Measurements from ENCODE around the gene SERF2.
"Not testable (repeated sequence)": the region's sequence is repeated elsewhere in the genome, so short reads cannot be mapped to it uniquely, and the experiment has no call there.

The SERF2 gene

DNA sequence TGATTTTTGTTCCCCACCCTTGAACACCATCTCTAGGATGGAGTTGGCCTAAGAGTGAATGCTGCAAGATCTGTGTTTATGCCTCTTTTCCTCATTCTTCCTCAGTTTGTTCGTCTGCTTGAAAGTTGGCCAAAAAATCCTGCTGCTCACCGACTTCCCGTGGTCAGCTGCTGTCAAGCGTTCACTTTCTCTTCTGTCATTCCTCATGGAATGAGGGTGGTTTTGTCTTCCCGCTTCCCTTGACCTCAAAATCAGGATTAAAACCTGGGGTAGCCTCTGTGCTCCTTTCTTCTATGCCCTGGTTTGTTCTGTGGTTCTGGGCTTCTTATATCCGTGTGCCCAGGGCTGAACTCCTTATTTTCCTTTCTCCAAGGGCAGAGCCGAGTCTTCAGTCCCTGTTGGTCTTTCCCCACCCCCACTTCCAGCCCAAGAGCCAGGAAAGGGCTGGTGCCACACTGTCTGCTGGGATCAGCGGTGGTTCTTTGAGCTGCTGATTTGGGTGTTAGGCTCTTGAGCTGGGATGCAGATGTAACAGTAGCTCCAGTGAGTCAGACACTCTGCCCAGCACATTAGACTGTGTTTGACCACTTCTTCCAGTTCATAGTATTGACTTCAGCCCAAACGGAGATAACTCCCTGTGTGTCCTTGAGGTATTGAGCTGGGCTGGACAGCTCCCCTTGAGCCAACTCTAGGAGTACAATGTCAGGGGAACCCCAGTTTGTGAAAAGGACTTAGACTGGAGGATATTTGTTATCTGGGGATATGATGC lies 2.3 kb downstream of the SERF2 start:
- no peak for DNase-seq (ENCODE audit: low read depth)

- no peak for DNase-seq (ENCODE audit: low read depth)
Measured at GRCh38 chr15:43795197-43795596, 3.1 kb downstream of the SERF2 start.

- no peak for DNase-seq (ENCODE audit: low read depth)
Measured at GRCh38 chr15:43795997-43796396, 3.9 kb downstream of the SERF2 start.

GRCh38 chr15:43796566-43796965 lies 4.4 kb downstream of the SERF2 start:
- no peak for DNase-seq (ENCODE audit: low read depth)

DNA sequence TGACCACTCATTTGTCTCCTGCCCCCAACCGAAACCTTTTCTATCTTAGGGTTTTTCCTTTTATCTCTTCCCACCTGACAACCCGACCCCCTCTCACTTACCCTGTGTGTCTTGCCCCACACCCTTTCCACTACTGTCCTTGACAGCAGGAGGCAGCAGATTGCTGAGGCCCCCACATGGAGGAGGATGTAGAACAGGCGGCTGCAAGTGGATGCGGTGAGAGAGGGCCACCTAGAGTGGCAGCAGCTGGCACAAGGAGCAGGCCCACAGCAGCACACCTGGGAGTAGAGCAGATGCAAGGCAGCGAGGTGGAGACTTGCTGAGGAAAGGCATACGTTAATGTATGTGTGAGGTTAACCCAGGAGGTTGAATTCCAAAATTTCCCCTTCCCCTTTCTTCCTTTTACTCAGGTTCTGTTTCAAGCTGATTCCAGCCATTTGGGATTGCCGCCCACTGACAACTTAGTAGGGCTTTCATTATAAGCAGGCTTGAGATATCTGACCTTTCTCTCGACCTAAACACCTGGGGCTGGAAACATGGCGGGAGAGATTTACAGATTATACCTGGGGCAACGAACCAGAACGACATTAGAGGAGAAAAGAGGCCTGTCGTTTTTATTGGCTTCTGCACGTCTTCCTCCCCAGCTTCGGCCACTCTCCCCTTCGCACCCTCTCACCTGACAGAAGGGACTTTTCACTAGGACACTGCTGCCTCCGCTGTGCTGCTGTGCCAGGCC lies 7.3 kb downstream of the SERF2 start:
- DNase-seq (ENCODE audit: low read depth): no peak

DNA sequence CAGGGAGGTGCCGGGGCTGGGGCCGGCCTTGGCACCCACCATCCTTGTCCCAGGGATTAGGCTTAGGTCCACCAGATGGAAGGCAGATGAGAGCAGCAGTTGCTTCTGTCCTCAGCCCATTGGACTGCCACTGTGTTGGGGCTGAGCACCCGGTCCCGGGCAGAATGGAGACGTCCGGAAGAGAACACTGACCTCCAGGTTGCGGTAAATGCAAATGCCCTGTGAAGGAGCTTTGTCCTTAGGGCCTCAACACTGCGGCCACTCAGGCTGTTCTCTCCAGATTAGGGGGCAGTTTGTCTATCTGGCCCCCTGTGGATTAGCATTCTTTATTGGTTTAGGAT lies 7.8 kb downstream of the SERF2 start, which contains the start of gene SERINC4:
SERINC4 (minus strand) TSS at position 276 of the 341 bp plus-strand sequence; CDS start at position 42, 234 bp downstream.
- no peak for DNase-seq (ENCODE audit: low read depth)

- peak; percentile 60 for DNase-seq (ENCODE audit: low read depth)
Measured at GRCh38 chr15:43800286-43801141, 8.4 kb downstream of the SERF2 start, which contains the start of gene HYPK. Gene HYPK (plus strand): TSS chr15:43800599. CDS start chr15:43800623, 24 bp downstream.

GRCh38 chr15:43802676-43803075 lies 10.6 kb downstream of the SERF2 start:
- DNase-seq (ENCODE audit: low read depth): not testable (repeated sequence)

GRCh38 chr15:43808435-43808950 lies 16.4 kb downstream of the SERF2 start:
- DNase-seq (ENCODE audit: low read depth): no peak

- DNase-seq (ENCODE audit: low read depth): no peak
Measured at GRCh38 chr15:43808960-43809678, 17.0 kb downstream of the SERF2 start.

GRCh38 chr15:43815064-43815463 lies 22.9 kb downstream of the SERF2 start:
- not testable (repeated sequence) for DNase-seq (ENCODE audit: low read depth)

- DNase-seq (ENCODE audit: low read depth): no peak
Measured at GRCh38 chr15:43821505-43821904, 29.4 kb downstream of the SERF2 start.

DNA sequence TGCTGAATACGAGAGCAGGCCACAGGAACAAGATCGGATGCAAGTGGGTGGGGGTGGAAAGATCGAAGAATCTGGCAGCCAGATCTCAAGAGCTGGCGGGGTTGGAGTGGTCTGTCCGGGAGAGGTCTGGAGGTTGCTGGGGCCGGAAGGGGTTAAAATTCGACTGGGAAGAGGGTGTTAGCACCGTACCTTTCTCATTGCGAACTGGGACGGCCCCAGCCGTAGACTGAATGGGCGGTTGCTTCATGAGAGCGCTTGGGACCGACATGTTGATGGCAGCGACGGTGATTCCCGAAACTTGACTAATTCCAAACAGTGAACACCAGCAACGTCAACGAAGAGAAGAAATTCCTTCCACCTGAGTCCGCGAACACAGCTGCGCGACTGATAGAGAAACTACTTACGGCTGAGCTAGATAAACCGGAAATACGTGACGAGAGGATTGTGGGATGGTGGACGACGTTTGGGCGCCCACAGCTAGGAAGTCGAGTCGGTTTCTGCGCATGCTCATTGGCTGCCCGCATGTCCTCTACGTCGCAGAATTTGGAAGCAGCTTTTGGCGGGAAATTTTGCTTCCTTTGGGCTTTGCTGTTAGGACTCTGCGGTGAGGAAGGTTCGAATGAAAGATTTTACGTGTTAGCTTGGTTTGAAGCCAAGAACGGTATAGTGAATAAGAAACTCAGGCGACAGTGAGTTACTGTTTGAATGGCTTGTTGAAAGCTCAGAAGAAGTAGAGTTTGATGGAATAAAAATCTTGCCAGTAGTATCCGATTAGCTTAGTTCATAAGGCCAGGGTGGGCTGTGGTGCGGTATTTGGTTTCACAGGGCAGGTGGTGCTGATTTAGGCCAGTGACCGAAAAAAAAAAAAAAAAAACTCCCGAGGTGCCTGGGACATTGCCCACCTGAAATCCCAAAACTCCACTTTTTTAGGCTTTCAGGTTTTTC lies 32.5 kb downstream of the SERF2 start, which contains the start of gene MFAP1:
MFAP1 (minus strand) TSS at position 389 of the 945 bp plus-strand sequence; CDS start at position 268, 121 bp downstream.
- peak; percentile 87 for DNase-seq (ENCODE audit: low read depth)

DNA sequence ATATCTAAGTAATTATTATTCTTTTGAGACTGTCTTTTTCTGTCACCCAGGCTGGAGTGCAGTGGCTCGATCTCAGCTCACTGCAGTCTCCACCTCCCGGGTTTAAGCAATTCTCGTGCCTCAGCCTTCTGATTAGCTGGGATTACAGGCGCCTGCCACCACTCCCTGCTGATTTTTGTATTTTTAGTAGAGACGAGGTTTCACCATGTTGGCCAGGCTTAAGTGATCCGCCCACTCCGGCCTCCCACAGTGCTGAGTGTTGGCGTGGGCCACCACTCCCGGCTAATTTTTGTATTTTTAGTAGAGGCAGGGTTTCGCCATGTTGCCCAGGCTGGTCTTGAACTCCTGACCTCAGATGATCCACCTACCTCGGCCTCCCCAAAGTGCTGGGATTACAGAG lies 33.2 kb downstream of the SERF2 start:
- not testable (repeated sequence) for DNase-seq (ENCODE audit: low read depth)

- no peak for DNase-seq (ENCODE audit: low read depth)
Measured at GRCh38 chr15:43826029-43826507, 33.9 kb downstream of the SERF2 start.

GRCh38 chr15:43826508-43827341 lies 34.6 kb downstream of the SERF2 start, which contains the start of gene WDR76:
Gene WDR76 (plus strand): TSS chr15:43827002. CDS start chr15:43827033, 31 bp downstream.
- peak; percentile 68 for DNase-seq (ENCODE audit: low read depth)

DNA sequence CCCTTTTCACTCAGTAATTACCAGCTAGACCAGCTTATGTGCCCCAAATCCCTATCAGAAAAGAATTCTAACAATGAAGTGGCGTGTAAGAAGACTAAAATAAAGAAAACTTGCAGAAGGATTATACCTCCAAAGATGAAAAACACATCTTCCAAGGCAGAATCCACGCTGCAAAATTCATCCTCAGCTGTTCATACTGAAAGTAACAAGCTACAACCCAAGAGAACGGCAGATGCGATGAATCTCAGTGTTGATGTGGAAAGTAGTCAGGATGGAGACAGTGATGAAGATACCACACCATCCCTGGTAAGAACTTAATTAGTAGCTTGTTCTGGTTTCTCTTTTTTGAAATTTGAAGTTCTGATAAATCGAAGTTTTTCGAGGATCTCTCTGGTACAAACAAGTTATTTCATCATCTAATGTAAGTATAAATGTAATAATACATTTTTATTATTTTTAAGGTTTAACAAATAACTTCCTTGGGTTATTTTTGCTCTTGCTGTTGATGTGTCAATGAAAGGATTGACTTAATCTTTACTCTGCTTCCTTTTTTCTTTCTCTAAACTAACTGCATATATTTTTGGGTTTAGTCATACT lies 36.0 kb downstream of the SERF2 start:
- no peak for DNase-seq (ENCODE audit: low read depth)

DNA sequence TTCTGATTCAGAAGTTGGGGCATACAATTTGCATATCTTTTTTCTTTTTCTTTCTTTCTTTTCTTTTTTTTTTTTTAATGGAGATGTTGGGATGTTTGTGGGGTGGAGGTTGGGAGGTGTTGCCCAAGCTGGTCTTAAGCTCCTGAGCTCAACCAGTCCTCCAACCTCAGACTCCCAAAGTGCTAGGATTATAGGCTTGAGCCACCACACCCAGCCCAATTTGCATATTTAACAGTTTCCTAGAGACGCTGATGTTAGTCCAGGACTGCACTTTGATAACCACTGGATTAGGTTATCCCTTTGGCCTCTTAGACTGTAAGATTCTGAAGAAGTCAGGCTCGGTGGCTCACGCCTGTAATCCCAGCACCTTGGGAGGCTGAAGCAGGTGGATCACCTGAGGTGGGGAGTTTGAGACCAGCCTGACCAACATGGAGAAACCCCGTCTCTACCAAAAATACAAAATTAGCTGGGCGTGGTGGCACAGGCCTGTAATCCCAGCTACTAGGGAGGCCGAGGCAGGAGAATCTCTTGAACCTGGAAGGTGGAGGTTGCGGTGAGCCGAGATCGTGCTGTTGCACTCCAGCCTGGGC lies 37.9 kb downstream of the SERF2 start:
- not testable (repeated sequence) for DNase-seq (ENCODE audit: low read depth)
